KOPT-K1 (cell line): ENCODE data around the gene CTNNA2.

ENCODE experiments used
- H3K27ac ChIP-seq: fragments of 200-600 bp; sonication (generic); 2 replicates; pipeline ENCODE4 v1.5.1; 2016; ENCODE audit warnings: antibody characterized with exemption, mild to moderate bottlenecking, low read depth, low read length; ENCODE audit not compliant: poor library complexity, severe bottlenecking
- H3K36me3 ChIP-seq: fragments of 200-600 bp; sonication (generic); 2 replicates; pipeline ENCODE4 v1.5.1; 2017; ENCODE audit warnings: antibody characterized with exemption, mild to moderate bottlenecking, low read length, moderate library complexity; ENCODE audit not compliant: insufficient read depth
- H3K9me3 ChIP-seq: fragments of 200-600 bp; sonication (generic); 2 replicates; pipeline ENCODE4 v1.5.1; 2017; ENCODE audit warnings: antibody characterized with exemption, low read length, mild to moderate bottlenecking; ENCODE audit not compliant: insufficient read depth, poor library complexity, severe bottlenecking

Gene CTNNA2

DNA sequence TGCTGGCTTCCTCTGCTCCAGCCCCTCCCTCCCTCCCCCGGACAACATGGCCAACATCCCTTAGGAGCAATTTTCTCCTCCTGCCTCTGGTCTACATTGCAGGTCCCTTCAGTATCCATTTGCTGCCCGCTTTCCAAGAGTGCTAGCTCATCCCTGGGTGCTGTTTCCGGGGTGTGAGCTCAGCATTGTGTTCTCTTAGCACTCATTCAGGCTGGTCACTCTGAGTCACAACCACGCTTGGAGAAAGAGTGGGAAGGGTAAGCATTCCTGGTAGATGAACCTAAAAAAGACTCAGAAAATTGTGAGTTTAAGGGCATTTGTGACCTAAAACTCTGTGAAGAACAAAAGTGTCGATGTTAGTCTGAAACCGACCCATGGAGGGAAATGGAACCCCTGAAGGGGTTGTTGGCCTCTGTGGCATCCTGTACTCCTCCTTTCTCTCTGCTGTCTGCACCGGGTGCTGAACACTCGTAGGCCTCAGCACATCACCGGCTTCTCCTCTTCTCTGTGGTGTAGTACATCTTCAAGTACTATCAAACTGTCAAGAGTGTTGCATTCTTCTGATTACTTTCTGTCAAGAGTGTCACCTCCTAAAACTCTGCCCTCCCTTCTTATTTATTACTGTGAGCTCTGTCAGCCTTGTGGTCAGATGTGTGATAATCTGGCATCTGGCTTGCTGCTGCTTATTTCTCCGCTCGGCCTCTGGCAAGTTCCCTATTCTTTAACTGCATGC, 73.0 kb downstream of the CTNNA2 start:
- Histone ChIP-seq H3K27ac (no peak overlapping the region), H3K9me3 (no peaks in the 10 kb centered on the region), H3K36me3 (no peaks in the 10 kb centered on the region)

DNA sequence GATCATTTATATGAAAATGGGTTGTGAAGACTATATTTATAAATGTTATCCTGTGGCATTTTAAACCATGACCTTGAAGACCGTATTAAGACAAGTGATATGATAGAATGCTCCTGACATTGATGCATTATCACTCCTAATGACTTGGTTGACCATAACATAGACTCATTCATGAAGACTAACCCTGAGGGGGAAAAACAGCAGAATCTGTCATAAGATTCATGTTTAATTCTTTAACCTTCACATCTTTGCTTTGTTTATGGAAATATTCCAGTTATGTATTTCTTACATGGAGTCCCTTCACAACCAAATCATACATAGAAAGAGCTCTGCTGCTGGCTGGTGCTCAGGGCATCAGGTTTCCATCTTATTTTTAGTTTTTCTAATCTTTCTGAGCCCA, 78.4 kb downstream of the CTNNA2 start:
- no peak overlapping the region for H3K27ac ChIP-seq
- no peaks in the 10 kb centered on the region for H3K9me3 ChIP-seq
- no peaks in the 10 kb centered on the region for H3K36me3 ChIP-seq

DNA sequence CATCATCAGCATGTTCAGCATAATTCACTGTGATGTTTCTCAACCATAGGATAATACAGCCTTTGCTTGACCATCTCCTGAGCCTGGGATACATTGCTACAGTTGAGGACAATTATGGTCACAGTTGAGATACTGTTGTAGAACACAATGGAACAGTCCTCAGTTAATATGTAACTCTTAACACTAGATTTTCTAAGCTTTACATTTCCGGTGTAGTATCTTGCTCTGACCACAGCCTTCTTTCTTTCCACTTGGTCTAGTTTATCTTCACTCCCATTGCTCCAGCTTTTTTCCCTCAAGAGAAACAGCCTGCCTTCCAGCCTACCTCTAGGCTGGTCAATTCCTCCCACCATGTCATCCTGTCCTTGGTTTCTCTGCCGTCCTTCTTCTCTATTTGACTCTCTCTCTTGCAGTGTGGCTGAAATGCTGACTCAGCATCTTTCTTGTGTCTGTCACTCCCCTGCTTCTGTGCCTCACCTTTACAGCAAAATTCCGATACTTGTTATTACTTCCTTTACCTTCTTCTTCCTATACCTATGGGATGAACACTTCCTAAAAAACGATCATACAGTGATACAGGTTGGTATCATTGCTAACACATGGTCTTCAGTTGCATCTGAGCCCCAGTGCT, 80.5 kb downstream of the CTNNA2 start:
- Histone ChIP-seq H3K9me3 (no peaks in the 10 kb centered on the region), H3K27ac (no peak overlapping the region), H3K36me3 (no peaks in the 10 kb centered on the region)

DNA sequence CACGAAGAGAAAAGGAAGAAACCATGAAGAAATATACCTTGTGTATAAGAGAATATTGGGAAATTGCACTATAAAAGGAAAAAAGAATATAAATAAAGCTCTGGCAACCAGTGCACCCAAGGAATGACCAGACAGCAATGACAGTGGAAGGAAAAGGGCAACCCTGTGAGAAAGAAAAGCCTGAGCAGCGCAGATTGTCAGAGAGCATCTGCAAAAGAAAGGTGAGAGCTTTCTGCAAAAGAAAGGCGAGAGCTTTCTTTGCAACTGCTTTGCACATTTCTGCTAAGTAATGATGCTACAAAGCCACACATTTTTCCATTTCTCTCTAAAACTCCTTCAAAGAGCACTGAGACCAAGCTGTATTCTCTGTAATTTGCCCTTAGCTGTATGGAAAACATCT, 83.6 kb downstream of the CTNNA2 start:
- no peaks in the 10 kb centered on the region for H3K36me3 ChIP-seq
- no peak overlapping the region for H3K27ac ChIP-seq
- H3K9me3 ChIP-seq, result no peaks in the 10 kb centered on the region

- Histone ChIP-seq H3K27ac (no peak overlapping the region), H3K36me3 (no peaks in the 10 kb centered on the region), H3K9me3 (no peaks in the 10 kb centered on the region)
Observed at GRCh38 chr2:79604748-79605147, 91.9 kb downstream of the CTNNA2 start.

DNA sequence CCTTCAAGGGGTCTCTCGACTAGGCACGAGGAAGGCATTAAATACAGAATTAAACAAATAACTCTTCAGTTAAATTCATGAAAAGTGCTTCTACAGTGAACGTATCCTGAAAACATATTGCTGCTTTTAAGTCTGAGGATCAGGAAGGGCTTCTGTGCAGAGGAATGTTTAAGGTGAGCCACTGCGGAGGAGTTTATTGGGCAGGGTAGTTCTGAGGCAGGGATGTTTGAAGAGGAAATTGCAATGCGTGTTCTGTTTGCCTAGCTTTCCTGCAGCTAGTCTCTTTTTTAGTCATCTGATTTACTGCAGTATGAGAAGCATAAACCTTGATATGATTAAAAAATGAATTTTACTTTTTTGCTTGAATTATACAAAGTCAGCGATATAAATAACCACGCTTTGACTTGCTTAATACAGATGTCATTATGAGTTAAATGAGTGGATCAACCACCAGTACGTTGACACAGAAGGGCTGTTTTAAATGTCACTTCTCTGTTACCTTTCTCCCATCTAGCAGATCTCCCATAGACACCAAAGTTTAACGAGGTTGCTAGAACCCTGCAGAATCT, 98.7 kb downstream of the CTNNA2 start:
- Histone ChIP-seq H3K36me3 (no peaks in the 10 kb centered on the region), H3K9me3 (no peaks in the 10 kb centered on the region), H3K27ac (no peak overlapping the region)

DNA sequence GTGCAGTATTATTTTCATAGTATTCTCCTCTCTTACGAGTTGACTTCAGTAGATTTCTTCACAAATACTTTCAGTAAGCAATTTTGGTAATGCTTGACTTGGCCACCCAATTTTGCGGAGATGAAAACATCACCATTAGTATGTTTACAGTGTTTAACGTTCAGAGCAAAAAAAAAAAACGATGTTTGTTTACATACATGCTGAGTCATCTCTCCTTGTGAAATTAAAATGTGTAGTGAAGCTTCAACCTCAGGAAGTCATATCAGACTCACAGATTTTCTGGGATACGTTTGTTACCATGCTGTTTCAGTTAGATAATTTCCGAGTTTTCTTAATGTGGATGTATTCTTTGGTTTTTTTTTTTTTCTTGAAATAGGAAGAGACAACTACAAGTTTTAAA, 100.1 kb downstream of the CTNNA2 start:
- Histone ChIP-seq H3K27ac (no peak overlapping the region), H3K9me3 (no peaks in the 10 kb centered on the region), H3K36me3 (no peaks in the 10 kb centered on the region)

DNA sequence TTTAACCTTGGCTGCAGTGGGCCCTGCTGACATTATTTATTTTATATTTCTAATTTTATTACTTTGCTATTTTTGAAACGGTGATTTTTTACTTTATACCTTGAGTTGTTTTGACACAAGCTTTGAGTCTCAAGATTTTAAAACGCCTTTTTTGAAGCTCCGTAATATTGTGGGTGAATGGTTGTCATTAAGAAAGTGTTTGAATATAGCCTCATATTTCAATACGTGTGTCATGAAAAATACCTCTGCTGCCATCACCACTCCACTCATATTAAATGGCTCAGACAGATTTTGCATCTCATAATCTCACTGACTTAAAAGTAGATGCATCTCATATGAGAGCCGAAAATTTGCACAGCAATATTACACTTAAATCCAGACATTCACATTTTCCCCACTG, 106.6 kb downstream of the CTNNA2 start:
- Histone ChIP-seq H3K27ac (no peak overlapping the region), H3K9me3 (no peaks in the 10 kb centered on the region), H3K36me3 (no peaks in the 10 kb centered on the region)

DNA sequence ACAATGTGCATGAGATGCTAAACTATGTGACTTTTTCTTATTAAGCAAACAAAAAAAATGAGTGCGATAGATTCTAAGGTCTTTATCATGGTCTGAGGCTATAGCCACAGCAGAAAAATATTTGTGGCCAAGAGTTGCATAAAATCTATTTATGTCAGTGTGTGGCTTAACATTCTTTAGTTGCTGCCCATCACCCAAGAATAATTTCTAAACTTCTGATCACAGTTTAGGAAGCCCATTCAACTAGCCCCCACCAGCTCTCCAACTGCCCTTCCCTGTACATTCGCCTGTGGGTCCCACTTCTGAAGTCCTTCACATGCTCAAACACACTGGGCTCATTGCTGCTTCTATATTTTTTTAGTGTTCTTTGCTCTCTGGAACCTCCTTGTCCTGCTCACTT, 107.1 kb downstream of the CTNNA2 start:
- H3K9me3 ChIP-seq, result no peaks in the 10 kb centered on the region
- H3K36me3 ChIP-seq, result no peaks in the 10 kb centered on the region
- no peak overlapping the region for H3K27ac ChIP-seq

- no peaks in the 10 kb centered on the region for H3K9me3 ChIP-seq
- H3K36me3 ChIP-seq, result no peaks in the 10 kb centered on the region
Observed at GRCh38 chr2:79620679-79621078, 107.8 kb downstream of the CTNNA2 start.

DNA sequence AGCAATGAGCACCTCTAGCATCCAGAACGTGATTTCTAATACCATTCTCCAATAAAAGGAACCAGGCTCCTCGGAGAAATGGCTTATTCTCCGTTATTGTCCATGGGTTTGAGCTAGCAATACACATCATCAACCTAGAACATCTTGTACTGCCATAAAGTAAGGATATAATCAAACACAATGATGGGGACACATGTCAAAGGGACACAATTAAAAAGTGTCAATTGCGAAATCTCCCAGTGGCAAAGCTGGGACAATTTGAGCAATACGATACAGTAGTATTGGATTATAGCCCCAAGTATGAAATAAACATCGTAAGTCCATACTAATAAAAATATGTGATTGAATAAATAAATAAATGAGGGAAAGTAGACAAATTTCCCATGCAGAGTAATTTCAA, 108.4 kb downstream of the CTNNA2 start:
- no peaks in the 10 kb centered on the region for H3K9me3 ChIP-seq
- no peak overlapping the region for H3K27ac ChIP-seq
- no peaks in the 10 kb centered on the region for H3K36me3 ChIP-seq

More at GRCh38 chr2:79620679-79621078, 107.8 kb downstream of the CTNNA2 start:
- no peak overlapping the region for H3K27ac ChIP-seq

- Histone ChIP-seq H3K27ac (no peak overlapping the region), H3K9me3 (no peaks in the 10 kb centered on the region), H3K36me3 (no peaks in the 10 kb centered on the region)
Observed at GRCh38 chr2:79621755-79622154, 108.9 kb downstream of the CTNNA2 start.

DNA sequence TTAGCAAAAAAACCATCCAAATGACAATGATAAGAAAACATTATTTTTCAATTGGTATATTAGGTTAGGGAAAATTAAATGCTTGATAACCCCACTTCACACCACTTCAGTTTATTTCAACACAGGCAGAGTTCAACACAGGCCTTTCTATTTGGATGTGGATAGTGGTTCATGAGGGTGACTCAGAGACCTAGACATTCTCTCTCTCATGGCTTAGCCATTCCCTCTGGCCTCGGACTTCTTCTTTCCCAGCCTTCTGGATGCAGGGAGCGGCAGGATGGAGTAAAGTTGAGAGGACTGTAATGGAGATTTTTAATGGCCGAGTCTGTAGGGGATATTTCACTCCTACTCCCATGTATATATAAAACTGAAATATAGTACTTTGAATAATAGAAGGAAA, 109.7 kb downstream of the CTNNA2 start:
- no peaks in the 10 kb centered on the region for H3K9me3 ChIP-seq
- H3K36me3 ChIP-seq, result no peaks in the 10 kb centered on the region
- no peak overlapping the region for H3K27ac ChIP-seq

GRCh38 chr2:79627237-79627636, 114.4 kb downstream of the CTNNA2 start:
- Histone ChIP-seq H3K9me3 (no peaks in the 10 kb centered on the region), H3K36me3 (no peaks in the 10 kb centered on the region), H3K27ac (no peak overlapping the region)

DNA sequence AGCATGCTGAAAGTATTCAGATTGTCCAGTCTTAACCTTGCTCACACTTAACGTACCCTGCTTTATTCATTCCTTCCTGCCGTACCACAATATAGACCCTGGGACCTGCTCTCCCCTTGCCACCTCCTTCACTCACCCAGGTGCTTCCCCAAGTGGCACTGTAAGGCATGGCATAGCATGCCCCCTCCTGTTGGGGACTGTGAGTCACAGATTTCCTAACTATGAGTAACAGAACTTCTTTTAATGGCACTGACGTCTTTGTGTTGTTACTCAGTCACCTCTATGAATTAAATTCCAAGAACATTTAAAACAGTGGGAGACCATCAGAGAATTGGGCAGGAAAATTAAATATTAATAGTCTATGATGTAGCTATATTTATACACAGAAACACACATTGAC, 117.2 kb downstream of the CTNNA2 start:
- H3K27ac ChIP-seq, result no peak overlapping the region

More for the DNA sequence above, 117.2 kb downstream of the CTNNA2 start:
- Histone ChIP-seq H3K9me3 (no peaks in the 10 kb centered on the region), H3K36me3 (no peaks in the 10 kb centered on the region)
